PC-9 (cell line): ENCODE data around the gene GK.

Source experiments
- CTCF ChIP-seq: fragments of 200-600 bp; sonication (generic); conservative IDR thresholded peaks from 2 replicates; pipeline ENCODE4 v1.6.1; 2017; ENCODE audit warnings: mixed run types, antibody characterized with exemption, mild to moderate bottlenecking, moderate library complexity
- EZH2 ChIP-seq: fragments of 200-600 bp; sonication (generic); IDR thresholded peaks from 2 replicates; pipeline ENCODE4 v1.8.0; 2017; ENCODE audit warnings: antibody characterized with exemption, low read depth

- TF ChIP-seq CTCF (no peak), EZH2 (no peak)
These were observed 21.6 kb downstream of the GK start for GRCh38 chrX:30674799-30675198.
